ENCODE results near the gene DOCK3. TPM values are rescaled to one million over a fixed set of nuclear protein-coding genes. Genes with fewer than 3 reads are reported as not detected.

Gene DOCK3
- polyA plus RNA-seq, 1 donor = 0.81 TPM

DNA sequence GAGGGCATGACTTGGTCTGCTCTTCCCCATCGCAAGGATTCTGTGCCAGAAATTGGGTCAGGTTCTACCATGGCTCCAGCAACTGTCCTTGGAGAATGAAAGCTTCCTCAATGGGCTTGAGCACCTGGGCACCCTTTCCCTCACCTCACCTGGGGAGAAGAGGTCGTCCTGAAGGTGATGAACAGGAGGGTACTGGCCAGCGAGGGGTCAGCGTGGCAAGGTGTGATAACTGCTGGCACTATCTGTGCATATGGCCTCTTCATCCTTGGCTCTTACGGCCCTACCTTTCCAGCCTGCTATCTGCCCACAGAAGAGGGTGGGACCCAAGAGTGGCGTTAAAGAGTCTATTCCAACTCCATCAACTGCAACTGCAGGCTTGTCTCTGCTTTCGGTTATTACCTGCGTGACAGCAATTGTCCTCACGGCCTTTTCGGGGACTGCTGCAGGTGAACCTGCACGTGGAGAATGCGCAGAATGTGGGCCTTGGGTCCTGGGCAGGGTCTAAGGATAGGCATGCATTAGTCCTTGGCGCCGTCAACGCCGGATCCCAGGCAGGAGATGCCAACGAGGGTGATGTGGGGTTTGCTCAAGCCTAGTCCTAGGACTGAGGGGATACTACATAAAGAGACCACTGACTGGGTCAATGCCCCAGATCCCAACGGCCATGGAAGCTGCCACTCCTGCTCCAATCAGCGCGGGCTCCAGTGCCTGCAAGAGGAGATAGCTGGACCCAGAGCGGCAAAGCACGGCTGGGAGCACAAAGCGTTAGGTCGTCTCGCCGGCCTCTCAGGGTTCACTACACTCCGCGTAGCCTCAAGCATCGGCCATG lies 715.7 kb downstream of the DOCK3 start:
- Histone ChIP-seq H3K4me3 (ENCODE audit: low read length) (peak overlapping the region; percentile 40), H3K27ac (ENCODE audit: low read length) (peak overlapping the region; percentile 50), H3K4me1 (ENCODE audit: control insufficient read depth, insufficient read depth, low read length) (peaks cover 49% of the 10 kb centered on the region), H3K9me3 (ENCODE audit: control insufficient read depth, low read depth, low read length) (peaks cover 18% of the 10 kb centered on the region), H3K27me3 (ENCODE audit: control insufficient read depth, insufficient read depth, low read length) (no peaks in the 10 kb centered on the region), H3K36me3 (ENCODE audit: control insufficient read depth, insufficient read depth, low read length) (peaks cover 68% of the 10 kb centered on the region)
- no peak for DNase-seq
- no CpG with 5 or more reads among the region's 29 CpGs for WGBS (ENCODE audit: insufficient coverage, low lambda C conversion rate)

DNA sequence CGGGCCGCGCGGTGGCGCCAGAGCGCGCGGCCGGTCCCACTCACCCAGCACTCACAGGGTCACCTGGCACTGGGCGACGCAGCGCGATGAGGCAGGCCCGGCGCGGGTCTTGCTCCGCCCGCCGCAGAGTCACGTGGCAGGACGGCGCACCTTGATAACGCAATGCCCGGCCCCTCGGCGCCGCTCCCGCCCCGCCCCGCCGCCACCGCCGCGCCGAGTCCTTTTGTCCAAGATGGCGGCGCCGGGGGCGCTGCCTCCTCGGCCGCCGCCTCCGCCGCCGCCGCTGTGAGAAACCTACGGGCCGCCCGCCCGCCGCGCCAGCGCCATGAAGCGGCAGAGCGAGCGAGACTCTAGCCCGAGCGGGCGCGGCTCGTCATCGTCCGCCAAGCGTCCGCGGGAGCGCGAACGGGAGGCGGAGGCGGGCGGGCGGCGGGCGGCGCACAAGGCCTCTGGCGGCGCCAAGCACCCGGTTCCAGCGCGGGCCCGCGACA lies 716.4 kb downstream of the DOCK3 start, which contains the start of gene RBM15B:
Gene RBM15B, plus strand, starts transcription at position 211 of the 491 bp plus-strand sequence. Its CDS starts 115 bp downstream, at position 326.
- no CpG with 5 or more reads among the region's 83 CpGs for WGBS (ENCODE audit: insufficient coverage, low lambda C conversion rate)
- H3K27me3 ChIP-seq (ENCODE audit: control insufficient read depth, insufficient read depth, low read length) = no peaks in the 10 kb centered on the region
- H3K9me3 ChIP-seq (ENCODE audit: control insufficient read depth, low read depth, low read length) = peaks cover 18% of the 10 kb centered on the region
- H3K36me3 ChIP-seq (ENCODE audit: control insufficient read depth, insufficient read depth, low read length) = peaks cover 75% of the 10 kb centered on the region
- peak; percentile 98 for DNase-seq
- H3K27ac ChIP-seq (ENCODE audit: low read length) = peak within 1 kb of the TSS; percentile 60
- H3K4me3 ChIP-seq (ENCODE audit: low read length) = peak within 1 kb of the TSS; percentile 58
- peaks cover 49% of the 10 kb centered on the region for H3K4me1 ChIP-seq (ENCODE audit: control insufficient read depth, insufficient read depth, low read length)

GRCh38 chr3:51391566-51392354 lies 717.0 kb downstream of the DOCK3 start:
- Histone ChIP-seq H3K4me1 (ENCODE audit: control insufficient read depth, insufficient read depth, low read length) (peaks cover 44% of the 10 kb centered on the region), H3K36me3 (ENCODE audit: control insufficient read depth, insufficient read depth, low read length) (peaks cover 78% of the 10 kb centered on the region), H3K9me3 (ENCODE audit: control insufficient read depth, low read depth, low read length) (peaks cover 18% of the 10 kb centered on the region), H3K27ac (ENCODE audit: low read length) (peak overlapping the region; percentile 60), H3K4me3 (ENCODE audit: low read length) (peak overlapping the region; percentile 58), H3K27me3 (ENCODE audit: control insufficient read depth, insufficient read depth, low read length) (no peaks in the 10 kb centered on the region)
- WGBS (ENCODE audit: insufficient coverage, low lambda C conversion rate) = no CpG with 5 or more reads among the region's 115 CpGs
- peak in 1 of 2 donors; percentile 73 for DNase-seq

DNA sequence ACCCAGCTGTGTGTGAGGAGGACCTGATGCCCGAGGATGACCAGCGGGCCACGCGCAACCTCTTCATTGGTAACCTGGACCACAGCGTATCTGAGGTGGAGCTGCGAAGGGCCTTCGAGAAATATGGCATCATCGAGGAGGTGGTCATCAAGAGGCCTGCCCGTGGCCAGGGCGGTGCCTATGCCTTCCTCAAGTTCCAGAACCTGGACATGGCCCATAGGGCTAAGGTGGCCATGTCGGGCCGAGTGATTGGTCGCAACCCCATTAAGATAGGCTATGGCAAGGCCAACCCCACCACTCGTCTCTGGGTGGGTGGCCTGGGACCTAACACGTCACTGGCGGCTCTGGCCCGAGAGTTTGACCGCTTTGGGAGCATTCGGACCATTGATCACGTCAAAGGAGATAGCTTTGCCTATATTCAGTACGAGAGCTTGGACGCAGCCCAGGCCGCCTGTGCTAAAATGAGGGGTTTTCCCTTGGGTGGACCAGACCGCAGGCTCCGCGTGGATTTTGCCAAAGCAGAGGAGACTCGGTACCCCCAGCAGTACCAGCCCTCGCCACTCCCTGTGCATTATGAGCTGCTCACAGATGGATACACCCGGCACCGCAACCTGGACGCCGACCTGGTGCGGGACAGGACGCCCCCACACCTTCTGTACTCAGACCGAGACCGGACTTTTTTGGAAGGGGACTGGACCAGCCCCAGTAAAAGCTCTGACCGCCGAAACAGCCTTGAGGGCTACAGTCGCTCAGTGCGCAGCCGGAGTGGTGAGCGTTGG lies 717.8 kb downstream of the DOCK3 start:
- WGBS (ENCODE audit: insufficient coverage, low lambda C conversion rate) = no CpG with 5 or more reads among the region's 42 CpGs
- peaks cover 78% of the 10 kb centered on the region for H3K36me3 ChIP-seq (ENCODE audit: control insufficient read depth, insufficient read depth, low read length)
- H3K9me3 ChIP-seq (ENCODE audit: control insufficient read depth, low read depth, low read length) = peaks cover 18% of the 10 kb centered on the region
- DNase-seq = no peak
- H3K27ac ChIP-seq (ENCODE audit: low read length) = no peak overlapping the region
- peaks cover 38% of the 10 kb centered on the region for H3K4me1 ChIP-seq (ENCODE audit: control insufficient read depth, insufficient read depth, low read length)
- no peaks in the 10 kb centered on the region for H3K27me3 ChIP-seq (ENCODE audit: control insufficient read depth, insufficient read depth, low read length)
- H3K4me3 ChIP-seq (ENCODE audit: low read length) = peak overlapping the region; percentile 58

- no peak for DNase-seq
- Histone ChIP-seq H3K4me3 (ENCODE audit: low read length) (no peak overlapping the region), H3K36me3 (ENCODE audit: control insufficient read depth, insufficient read depth, low read length) (peaks cover 76% of the 10 kb centered on the region)
Measured at GRCh38 chr3:51393134-51393495, 718.4 kb downstream of the DOCK3 start.

GRCh38 chr3:51393564-51393963 lies 718.8 kb downstream of the DOCK3 start:
- Histone ChIP-seq H3K27me3 (ENCODE audit: control insufficient read depth, insufficient read depth, low read length) (no peaks in the 10 kb centered on the region), H3K36me3 (ENCODE audit: control insufficient read depth, insufficient read depth, low read length) (peaks cover 74% of the 10 kb centered on the region), H3K9me3 (ENCODE audit: control insufficient read depth, low read depth, low read length) (peaks cover 18% of the 10 kb centered on the region), H3K27ac (ENCODE audit: low read length) (no peak overlapping the region), H3K4me3 (ENCODE audit: low read length) (no peak overlapping the region), H3K4me1 (ENCODE audit: control insufficient read depth, insufficient read depth, low read length) (peaks cover 28% of the 10 kb centered on the region)
- no CpG with 5 or more reads among the region's 14 CpGs for WGBS (ENCODE audit: insufficient coverage, low lambda C conversion rate)
- no peak for DNase-seq

More at GRCh38 chr3:51393134-51393495, 718.4 kb downstream of the DOCK3 start:
- no peak overlapping the region for H3K27ac ChIP-seq (ENCODE audit: low read length)
- no peaks in the 10 kb centered on the region for H3K27me3 ChIP-seq (ENCODE audit: control insufficient read depth, insufficient read depth, low read length)
- peaks cover 32% of the 10 kb centered on the region for H3K4me1 ChIP-seq (ENCODE audit: control insufficient read depth, insufficient read depth, low read length)
- H3K9me3 ChIP-seq (ENCODE audit: control insufficient read depth, low read depth, low read length) = peaks cover 18% of the 10 kb centered on the region
- WGBS (ENCODE audit: insufficient coverage, low lambda C conversion rate) = no CpG with 5 or more reads among the region's 17 CpGs

DNA sequence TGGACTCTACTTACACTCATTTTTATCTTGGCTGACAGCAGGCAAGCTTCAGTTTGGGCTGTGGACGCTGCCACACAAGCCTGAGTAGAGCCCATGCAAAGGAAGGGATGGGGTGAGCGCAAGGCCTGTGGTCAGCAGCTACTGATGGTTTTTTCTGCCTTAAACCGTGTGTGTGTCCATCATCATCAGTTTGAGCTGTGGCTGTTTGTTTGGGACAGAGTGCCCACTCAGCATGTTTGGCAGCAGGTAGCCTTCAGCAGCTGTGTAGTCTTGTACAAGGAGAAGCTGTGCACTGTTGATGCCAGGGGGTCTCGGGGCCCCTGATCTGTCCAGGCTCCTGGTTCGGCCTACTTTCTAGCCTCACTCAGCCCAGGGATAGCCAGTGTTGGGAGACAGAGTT lies 719.8 kb downstream of the DOCK3 start:
- Histone ChIP-seq H3K4me1 (ENCODE audit: control insufficient read depth, insufficient read depth, low read length) (peaks cover 21% of the 10 kb centered on the region), H3K27me3 (ENCODE audit: control insufficient read depth, insufficient read depth, low read length) (no peaks in the 10 kb centered on the region), H3K36me3 (ENCODE audit: control insufficient read depth, insufficient read depth, low read length) (peaks cover 74% of the 10 kb centered on the region), H3K9me3 (ENCODE audit: control insufficient read depth, low read depth, low read length) (peaks cover 18% of the 10 kb centered on the region), H3K4me3 (ENCODE audit: low read length) (no peak overlapping the region), H3K27ac (ENCODE audit: low read length) (no peak overlapping the region)
- no CpG with 5 or more reads among the region's 5 CpGs for WGBS (ENCODE audit: insufficient coverage, low lambda C conversion rate)
- DNase-seq = no peak

- Histone ChIP-seq H3K9me3 (ENCODE audit: control insufficient read depth, low read depth, low read length) (peaks cover 18% of the 10 kb centered on the region), H3K27ac (ENCODE audit: low read length) (no peak overlapping the region), H3K27me3 (ENCODE audit: control insufficient read depth, insufficient read depth, low read length) (no peaks in the 10 kb centered on the region), H3K36me3 (ENCODE audit: control insufficient read depth, insufficient read depth, low read length) (peaks cover 72% of the 10 kb centered on the region), H3K4me3 (ENCODE audit: low read length) (no peak overlapping the region), H3K4me1 (ENCODE audit: control insufficient read depth, insufficient read depth, low read length) (peaks cover 10% of the 10 kb centered on the region)
- no CpG with 5 or more reads among the region's 12 CpGs for WGBS (ENCODE audit: insufficient coverage, low lambda C conversion rate)
- no peak for DNase-seq
Measured at GRCh38 chr3:51395493-51396213, 720.9 kb downstream of the DOCK3 start.

DNA sequence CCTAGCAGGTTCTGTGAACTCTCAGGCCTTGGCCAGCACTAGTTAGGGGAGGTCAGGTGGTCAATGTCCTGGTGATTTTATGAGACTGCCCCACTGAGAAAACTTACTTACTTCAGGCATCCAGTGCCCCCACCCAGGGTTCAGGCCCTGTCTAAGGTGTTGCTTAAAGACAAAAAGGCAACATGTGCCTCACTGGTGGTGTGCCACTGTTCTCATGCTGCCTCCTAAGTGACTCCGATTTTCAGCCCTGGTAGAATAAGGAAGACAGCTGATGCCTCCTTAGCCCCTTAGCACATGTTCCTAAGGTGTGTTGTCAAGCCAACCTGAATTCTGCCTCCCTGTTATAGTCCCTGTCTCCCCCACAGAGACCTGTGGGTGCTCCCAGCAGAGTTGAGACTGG lies 721.7 kb downstream of the DOCK3 start:
- no CpG with 5 or more reads among the region's 1 CpG for WGBS (ENCODE audit: insufficient coverage, low lambda C conversion rate)
- no peak overlapping the region for H3K4me3 ChIP-seq (ENCODE audit: low read length)
- H3K9me3 ChIP-seq (ENCODE audit: control insufficient read depth, low read depth, low read length) = peaks cover 18% of the 10 kb centered on the region
- no peak overlapping the region for H3K27ac ChIP-seq (ENCODE audit: low read length)
- H3K4me1 ChIP-seq (ENCODE audit: control insufficient read depth, insufficient read depth, low read length) = peaks cover 8% of the 10 kb centered on the region
- H3K36me3 ChIP-seq (ENCODE audit: control insufficient read depth, insufficient read depth, low read length) = peaks cover 76% of the 10 kb centered on the region
- no peaks in the 10 kb centered on the region for H3K27me3 ChIP-seq (ENCODE audit: control insufficient read depth, insufficient read depth, low read length)
- DNase-seq = no peak

Measured in large intestine (tissue), 3 donors.